ENCODE data around the gene DARS1.

The DARS1 gene

GRCh38 chr2:136022396-136023146 is 37.1 kb upstream of the DARS1 start:
- Mint-ChIP-seq H3K27me3 (no peaks in the 10 kb centered on the region), H3K27ac (no peak overlapping the region), H3K36me3 (no peaks in the 10 kb centered on the region), H3K4me3 (no peak overlapping the region), H3K4me1 (peaks cover 11% of the 10 kb centered on the region), H3K9me3 (no peaks in the 10 kb centered on the region)
- ATAC-seq (ENCODE audit: low read depth) (no peak), DNase-seq (ENCODE audit: low spot score in 2 of 2) (no peak)

GRCh38 chr2:136021976-136022375 is 36.5 kb upstream of the DARS1 start:
- no peaks in the 10 kb centered on the region for H3K9me3 Mint-ChIP-seq
- DNase-seq (ENCODE audit: low spot score in 2 of 2) (no peak), ATAC-seq (ENCODE audit: low read depth) (no peak)
- no peak overlapping the region for H3K4me3 Mint-ChIP-seq
- H3K4me1 Mint-ChIP-seq: peaks cover 11% of the 10 kb centered on the region
- no peaks in the 10 kb centered on the region for H3K36me3 Mint-ChIP-seq
- H3K27me3 Mint-ChIP-seq: no peaks in the 10 kb centered on the region
- no peak overlapping the region for H3K27ac Mint-ChIP-seq

GRCh38 chr2:136021406-136021805 is 36.0 kb upstream of the DARS1 start:
- no peak for DNase-seq (ENCODE audit: low spot score in 2 of 2)
- Mint-ChIP-seq H3K27me3 (no peaks in the 10 kb centered on the region), H3K4me3 (no peak overlapping the region), H3K27ac (no peak overlapping the region), H3K4me1 (peaks cover 11% of the 10 kb centered on the region), H3K9me3 (no peaks in the 10 kb centered on the region), H3K36me3 (no peaks in the 10 kb centered on the region)
- no peak for ATAC-seq (ENCODE audit: low read depth)

- Mint-ChIP-seq H3K4me3 (no peak overlapping the region), H3K27me3 (no peaks in the 10 kb centered on the region), H3K27ac (no peak overlapping the region), H3K4me1 (peaks cover 11% of the 10 kb centered on the region), H3K36me3 (no peaks in the 10 kb centered on the region), H3K9me3 (no peaks in the 10 kb centered on the region)
- DNase-seq (ENCODE audit: low spot score in 2 of 2): no peak
- ATAC-seq (ENCODE audit: low read depth): no peak
Observed at GRCh38 chr2:136020831-136021230, 35.4 kb upstream of the DARS1 start.

DNA sequence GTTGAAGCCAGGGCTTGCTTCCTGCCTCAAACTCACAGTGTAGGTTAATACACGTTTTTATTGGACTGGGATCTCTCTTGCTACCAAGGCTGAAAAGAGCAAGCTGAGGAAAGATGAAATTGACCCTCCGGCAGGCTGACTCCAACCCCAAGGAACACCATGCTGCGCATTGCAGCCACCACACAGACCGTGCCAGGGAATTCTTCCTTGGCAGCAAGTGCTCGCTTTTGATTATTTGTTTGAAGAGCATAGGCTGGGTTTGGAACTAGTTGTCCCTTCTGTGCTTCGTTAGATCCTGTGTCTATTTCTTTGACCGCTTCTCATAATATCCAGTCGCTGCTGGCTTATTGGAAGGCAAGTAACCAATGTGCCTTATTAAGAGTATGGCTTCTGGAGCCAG is 34.4 kb upstream of the DARS1 start:
- H3K4me3 Mint-ChIP-seq: no peak overlapping the region
- no peaks in the 10 kb centered on the region for H3K9me3 Mint-ChIP-seq
- H3K27me3 Mint-ChIP-seq: no peaks in the 10 kb centered on the region
- ATAC-seq (ENCODE audit: low read depth) (no peak), DNase-seq (ENCODE audit: low spot score in 2 of 2) (no peak)
- H3K4me1 Mint-ChIP-seq: peaks cover 11% of the 10 kb centered on the region
- no peaks in the 10 kb centered on the region for H3K36me3 Mint-ChIP-seq
- peak overlapping the region; percentile 66 for H3K27ac Mint-ChIP-seq

GRCh38 chr2:136019306-136019705 is 33.9 kb upstream of the DARS1 start:
- Mint-ChIP-seq H3K9me3 (no peaks in the 10 kb centered on the region), H3K4me1 (peaks cover 11% of the 10 kb centered on the region), H3K4me3 (no peak overlapping the region), H3K27ac (peak overlapping the region; percentile 66), H3K27me3 (no peaks in the 10 kb centered on the region), H3K36me3 (no peaks in the 10 kb centered on the region)
- peak; percentile 95 for ATAC-seq (ENCODE audit: low read depth)
- DNase-seq (ENCODE audit: low spot score in 2 of 2): peak in 1 of 2 donors; percentile 24

DNA sequence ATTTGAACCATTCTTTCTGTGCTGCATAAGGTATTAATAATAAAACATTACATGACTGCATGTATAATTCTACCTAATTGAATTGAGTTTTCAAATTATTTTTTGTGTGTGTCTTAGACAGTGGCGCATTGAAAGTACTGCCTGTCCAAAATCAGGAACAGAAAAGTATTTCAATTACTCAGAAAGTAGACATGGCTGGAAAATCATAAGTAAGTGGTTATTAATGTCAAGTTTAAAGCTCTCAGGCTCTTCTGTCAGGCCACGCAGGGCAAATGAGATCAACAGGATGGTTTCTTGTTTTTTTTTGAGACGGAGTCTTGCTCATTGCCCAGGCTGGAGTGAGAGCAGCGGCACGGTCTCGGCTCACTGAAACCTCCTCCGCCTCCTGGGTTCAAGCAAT is 32.4 kb upstream of the DARS1 start:
- no peak overlapping the region for H3K4me3 Mint-ChIP-seq
- H3K9me3 Mint-ChIP-seq: no peaks in the 10 kb centered on the region
- H3K4me1 Mint-ChIP-seq: peaks cover 11% of the 10 kb centered on the region
- H3K27me3 Mint-ChIP-seq: no peaks in the 10 kb centered on the region
- no peak overlapping the region for H3K27ac Mint-ChIP-seq
- ATAC-seq (ENCODE audit: low read depth): no peak
- no peaks in the 10 kb centered on the region for H3K36me3 Mint-ChIP-seq
- DNase-seq (ENCODE audit: low spot score in 2 of 2): no peak

DNA sequence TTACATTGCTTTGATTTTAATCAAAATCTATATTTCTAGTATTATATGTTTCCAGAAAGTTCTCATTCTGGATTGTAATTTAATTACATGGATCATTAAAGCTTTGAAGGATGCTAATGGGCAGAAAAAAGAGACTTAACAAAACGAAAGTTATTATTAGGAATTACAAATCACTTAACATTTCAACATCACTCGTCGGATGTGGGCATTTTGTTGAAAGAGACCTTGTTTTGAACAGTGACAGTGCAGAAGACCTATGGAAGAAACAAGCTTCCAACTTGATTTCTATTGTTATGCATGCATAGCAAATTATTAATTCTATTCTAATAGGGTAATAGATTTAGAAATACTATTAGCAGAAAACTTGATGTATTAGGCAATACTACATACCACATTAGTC is 31.4 kb upstream of the DARS1 start:
- H3K27ac Mint-ChIP-seq: no peak overlapping the region
- ATAC-seq (ENCODE audit: low read depth): no peak
- no peaks in the 10 kb centered on the region for H3K9me3 Mint-ChIP-seq
- no peak for DNase-seq (ENCODE audit: low spot score in 2 of 2)
- H3K4me1 Mint-ChIP-seq: peaks cover 11% of the 10 kb centered on the region
- H3K36me3 Mint-ChIP-seq: no peaks in the 10 kb centered on the region
- H3K4me3 Mint-ChIP-seq: no peak overlapping the region
- H3K27me3 Mint-ChIP-seq: no peaks in the 10 kb centered on the region

- Mint-ChIP-seq H3K4me3 (no peak overlapping the region), H3K9me3 (no peaks in the 10 kb centered on the region), H3K4me1 (peaks cover 11% of the 10 kb centered on the region), H3K27ac (peak overlapping the region; percentile 25), H3K27me3 (no peaks in the 10 kb centered on the region), H3K36me3 (no peaks in the 10 kb centered on the region)
- DNase-seq (ENCODE audit: low spot score in 2 of 2): no peak
- ATAC-seq (ENCODE audit: low read depth): no peak
Observed at GRCh38 chr2:136016427-136016826, 31.0 kb upstream of the DARS1 start.

- Mint-ChIP-seq H3K27ac (no peak overlapping the region), H3K4me1 (peaks cover 9% of the 10 kb centered on the region), H3K27me3 (no peaks in the 10 kb centered on the region), H3K9me3 (no peaks in the 10 kb centered on the region), H3K36me3 (no peaks in the 10 kb centered on the region), H3K4me3 (no peak overlapping the region)
- DNase-seq (ENCODE audit: low spot score in 2 of 2) (no peak), ATAC-seq (ENCODE audit: low read depth) (no peak)
Observed at GRCh38 chr2:136015699-136016098, 30.3 kb upstream of the DARS1 start.

DNA sequence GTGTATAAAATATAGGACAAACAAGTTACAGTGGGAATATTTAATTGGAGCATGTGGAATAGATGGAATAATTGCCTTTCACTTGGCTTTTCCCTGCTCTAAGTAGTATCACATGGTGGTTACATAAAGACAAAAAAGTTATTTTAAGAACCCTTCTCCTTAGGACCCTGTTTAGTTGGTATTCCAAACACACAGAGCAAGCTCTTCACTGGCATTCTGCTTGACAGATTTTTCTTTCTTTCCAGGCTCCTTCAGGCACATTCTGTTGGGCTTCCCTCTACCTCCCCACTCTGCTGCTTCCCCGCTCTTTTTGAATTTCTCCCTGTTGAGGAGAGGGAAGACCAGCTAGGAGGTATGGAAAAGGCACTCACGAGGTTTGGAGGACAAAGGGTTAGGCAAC is 29.0 kb upstream of the DARS1 start:
- ATAC-seq (ENCODE audit: low read depth) (no peak), DNase-seq (ENCODE audit: low spot score in 2 of 2) (no peak)
- no peak overlapping the region for H3K27ac Mint-ChIP-seq
- peaks cover 7% of the 10 kb centered on the region for H3K4me1 Mint-ChIP-seq
- H3K9me3 Mint-ChIP-seq: no peaks in the 10 kb centered on the region
- H3K36me3 Mint-ChIP-seq: no peaks in the 10 kb centered on the region
- no peaks in the 10 kb centered on the region for H3K27me3 Mint-ChIP-seq
- H3K4me3 Mint-ChIP-seq: no peak overlapping the region

DNA sequence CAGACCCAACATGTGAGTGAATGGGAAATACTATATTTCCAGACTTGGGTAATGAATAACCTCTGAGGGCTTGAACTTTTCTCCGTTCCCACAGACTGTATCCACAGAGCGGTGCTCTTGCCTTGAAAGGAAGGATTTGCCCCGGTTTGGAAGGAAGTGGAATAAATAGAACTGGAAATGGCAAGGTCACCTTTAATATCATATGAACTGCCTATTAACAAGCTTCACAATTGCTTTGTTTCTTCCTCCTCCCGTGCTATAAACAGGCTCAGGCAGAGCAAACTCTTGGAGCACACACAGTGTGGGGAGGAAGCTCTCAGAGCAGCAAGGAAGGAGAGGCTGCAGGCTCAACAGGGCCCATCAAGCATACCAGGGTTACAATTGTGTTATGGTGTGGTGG is 28.5 kb upstream of the DARS1 start:
- Mint-ChIP-seq H3K9me3 (no peaks in the 10 kb centered on the region), H3K27ac (no peak overlapping the region), H3K4me1 (peaks cover 5% of the 10 kb centered on the region)

DNA sequence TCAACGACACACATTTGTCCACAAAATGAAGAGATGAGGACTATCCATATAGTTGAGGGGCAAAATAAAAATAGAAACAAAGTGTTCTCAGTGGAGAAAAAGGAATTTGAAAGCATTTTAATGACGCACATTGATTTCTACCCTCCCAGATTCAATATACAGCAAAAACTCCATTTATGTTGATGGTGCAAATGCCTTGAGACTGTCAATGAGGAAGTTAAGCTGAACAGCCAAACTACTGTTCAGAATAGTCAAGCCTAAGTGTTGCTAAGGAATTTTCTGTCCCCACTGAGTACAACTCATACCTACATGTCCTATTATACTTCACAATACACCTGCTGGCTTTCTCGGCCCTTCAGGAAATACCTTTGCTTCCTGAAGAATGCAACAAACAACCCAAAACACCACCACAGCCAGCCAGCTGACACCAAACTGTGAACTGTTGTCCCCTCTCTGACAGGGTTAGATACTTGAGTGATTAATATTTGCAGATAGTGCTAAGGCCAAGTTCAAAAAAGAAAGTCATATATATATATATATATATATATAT is 27.8 kb upstream of the DARS1 start:
- H3K9me3 Mint-ChIP-seq: no peaks in the 10 kb centered on the region
- no peak overlapping the region for H3K4me3 Mint-ChIP-seq
- H3K27ac Mint-ChIP-seq: no peak overlapping the region
- ATAC-seq (ENCODE audit: low read depth) (no peak), DNase-seq (ENCODE audit: low spot score in 2 of 2) (no peak)
- H3K36me3 Mint-ChIP-seq: no peaks in the 10 kb centered on the region
- H3K4me1 Mint-ChIP-seq: peaks cover 7% of the 10 kb centered on the region
- no peaks in the 10 kb centered on the region for H3K27me3 Mint-ChIP-seq

More for the DNA sequence above, 28.5 kb upstream of the DARS1 start:
- ATAC-seq (ENCODE audit: low read depth): no peak
- DNase-seq (ENCODE audit: low spot score in 2 of 2): no peak
- Mint-ChIP-seq H3K36me3 (no peaks in the 10 kb centered on the region), H3K4me3 (no peak overlapping the region), H3K27me3 (no peaks in the 10 kb centered on the region)

GRCh38 chr2:136012315-136012714 is 26.9 kb upstream of the DARS1 start:
- ATAC-seq (ENCODE audit: low read depth) (no peak), DNase-seq (ENCODE audit: low spot score in 2 of 2) (no peak)
- Mint-ChIP-seq H3K4me3 (no peak overlapping the region), H3K4me1 (peaks cover 13% of the 10 kb centered on the region), H3K9me3 (no peaks in the 10 kb centered on the region), H3K36me3 (no peaks in the 10 kb centered on the region), H3K27ac (no peak overlapping the region), H3K27me3 (no peaks in the 10 kb centered on the region)

DNA sequence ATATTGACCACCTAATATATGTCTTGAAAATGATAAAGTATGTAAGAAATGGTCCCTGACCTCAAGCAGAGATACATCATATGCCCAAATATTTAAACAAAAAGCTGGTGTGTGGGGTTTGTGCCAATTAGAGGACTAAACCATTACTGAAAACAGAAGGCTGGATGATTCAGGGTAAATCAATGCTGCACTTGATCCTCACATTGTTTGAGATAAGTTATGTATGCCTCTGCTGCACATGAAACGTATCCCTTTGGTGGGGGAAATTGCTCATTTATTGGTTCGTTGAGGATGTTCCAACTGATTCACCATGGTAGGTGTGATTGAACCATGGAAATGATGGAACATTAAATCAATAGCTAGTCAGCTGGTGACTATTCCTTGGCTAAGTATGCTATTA is 24.7 kb upstream of the DARS1 start:
- Mint-ChIP-seq H3K27ac (peak overlapping the region; percentile 31), H3K9me3 (no peaks in the 10 kb centered on the region), H3K4me3 (no peak overlapping the region), H3K36me3 (no peaks in the 10 kb centered on the region), H3K4me1 (peaks cover 14% of the 10 kb centered on the region), H3K27me3 (no peaks in the 10 kb centered on the region)
- DNase-seq (ENCODE audit: low spot score in 2 of 2) (no peak), ATAC-seq (ENCODE audit: low read depth) (no peak)
